Measurements from ENCODE around the gene SMAD2.

SMAD2 gene

GRCh38 chr18:47893939-47894699, 36.3 kb downstream of the SMAD2 start:
- no peak overlapping the region for H3K27ac ChIP-seq (ENCODE audit: low read depth, low read length)
- peaks cover 49% of the 10 kb centered on the region for H3K36me3 ChIP-seq (ENCODE audit: insufficient read depth, low read length)
- no peak overlapping the region for H3K4me3 ChIP-seq (ENCODE audit: low read length)
- 90% methylated on average over 9 of the region's 9 CpGs for WGBS
- peaks cover 45% of the 10 kb centered on the region for H3K4me1 ChIP-seq (ENCODE audit: insufficient read depth, low read length)
- no peaks in the 10 kb centered on the region for H3K9me3 ChIP-seq (ENCODE audit: insufficient read depth, low read depth, low read length)
- no peaks in the 10 kb centered on the region for H3K27me3 ChIP-seq (ENCODE audit: insufficient read depth, low read length)
- H3K9ac ChIP-seq (ENCODE audit: low read depth, low read length), result no peak overlapping the region

- no peaks in the 10 kb centered on the region for H3K27me3 ChIP-seq (ENCODE audit: insufficient read depth, low read length)
- H3K27ac ChIP-seq (ENCODE audit: low read depth, low read length), result no peak overlapping the region
- H3K4me3 ChIP-seq (ENCODE audit: low read length), result no peak overlapping the region
- H3K9me3 ChIP-seq (ENCODE audit: insufficient read depth, low read depth, low read length), result no peaks in the 10 kb centered on the region
- H3K4me1 ChIP-seq (ENCODE audit: insufficient read depth, low read length), result peaks cover 34% of the 10 kb centered on the region
- peaks cover 60% of the 10 kb centered on the region for H3K36me3 ChIP-seq (ENCODE audit: insufficient read depth, low read length)
- WGBS, result 100% methylated on average over 1 of the region's 5 CpGs
- no peak overlapping the region for H3K9ac ChIP-seq (ENCODE audit: low read depth, low read length)
These were observed 37.4 kb downstream of the SMAD2 start for GRCh38 chr18:47893047-47893446.

DNA sequence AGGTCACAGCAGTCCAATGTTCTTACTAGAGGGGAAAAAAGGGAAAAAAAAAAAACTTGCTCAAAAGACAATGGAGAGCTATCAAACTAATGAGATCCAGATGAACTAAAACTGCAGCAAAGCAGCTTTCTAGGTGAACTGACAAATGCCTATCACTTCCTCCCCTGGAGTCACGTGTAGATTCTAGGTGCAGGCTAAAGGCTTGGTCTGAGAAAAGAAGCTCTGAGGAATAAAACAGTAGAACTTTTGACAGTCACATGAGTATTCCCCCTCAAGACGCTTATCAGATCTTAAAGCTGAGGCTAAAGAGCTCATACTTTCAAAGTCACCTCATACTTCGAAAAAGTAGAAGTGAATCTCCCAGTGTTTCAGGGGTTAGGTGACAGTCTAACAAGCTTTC, 42.3 kb downstream of the SMAD2 start:
- H3K4me1 ChIP-seq (ENCODE audit: insufficient read depth, low read length), result no peaks in the 10 kb centered on the region
- no peaks in the 10 kb centered on the region for H3K27me3 ChIP-seq (ENCODE audit: insufficient read depth, low read length)
- H3K9ac ChIP-seq (ENCODE audit: low read depth, low read length), result no peak overlapping the region
- no peaks in the 10 kb centered on the region for H3K9me3 ChIP-seq (ENCODE audit: insufficient read depth, low read depth, low read length)
- no peak overlapping the region for H3K27ac ChIP-seq (ENCODE audit: low read depth, low read length)
- H3K36me3 ChIP-seq (ENCODE audit: insufficient read depth, low read length), result peaks cover 63% of the 10 kb centered on the region
- WGBS, result 99% methylated on average over 3 of the region's 3 CpGs
- no peak overlapping the region for H3K4me3 ChIP-seq (ENCODE audit: low read length)

GRCh38 chr18:47887227-47887626, 43.2 kb downstream of the SMAD2 start:
- Histone ChIP-seq H3K27me3 (ENCODE audit: insufficient read depth, low read length) (no peaks in the 10 kb centered on the region), H3K9ac (ENCODE audit: low read depth, low read length) (no peak overlapping the region), H3K4me1 (ENCODE audit: insufficient read depth, low read length) (no peaks in the 10 kb centered on the region), H3K9me3 (ENCODE audit: insufficient read depth, low read depth, low read length) (no peaks in the 10 kb centered on the region), H3K36me3 (ENCODE audit: insufficient read depth, low read length) (peaks cover 72% of the 10 kb centered on the region), H3K27ac (ENCODE audit: low read depth, low read length) (no peak overlapping the region), H3K4me3 (ENCODE audit: low read length) (no peak overlapping the region)
- 92% methylated on average over 4 of the region's 4 CpGs for WGBS

GRCh38 chr18:47883771-47884413, 46.6 kb downstream of the SMAD2 start:
- 90% methylated on average over 3 of the region's 3 CpGs for WGBS
- H3K9me3 ChIP-seq (ENCODE audit: insufficient read depth, low read depth, low read length), result no peaks in the 10 kb centered on the region
- H3K4me3 ChIP-seq (ENCODE audit: low read length), result no peak overlapping the region
- no peak overlapping the region for H3K27ac ChIP-seq (ENCODE audit: low read depth, low read length)
- H3K9ac ChIP-seq (ENCODE audit: low read depth, low read length), result no peak overlapping the region
- H3K27me3 ChIP-seq (ENCODE audit: insufficient read depth, low read length), result no peaks in the 10 kb centered on the region
- peaks cover 77% of the 10 kb centered on the region for H3K36me3 ChIP-seq (ENCODE audit: insufficient read depth, low read length)
- no peaks in the 10 kb centered on the region for H3K4me1 ChIP-seq (ENCODE audit: insufficient read depth, low read length)

DNA sequence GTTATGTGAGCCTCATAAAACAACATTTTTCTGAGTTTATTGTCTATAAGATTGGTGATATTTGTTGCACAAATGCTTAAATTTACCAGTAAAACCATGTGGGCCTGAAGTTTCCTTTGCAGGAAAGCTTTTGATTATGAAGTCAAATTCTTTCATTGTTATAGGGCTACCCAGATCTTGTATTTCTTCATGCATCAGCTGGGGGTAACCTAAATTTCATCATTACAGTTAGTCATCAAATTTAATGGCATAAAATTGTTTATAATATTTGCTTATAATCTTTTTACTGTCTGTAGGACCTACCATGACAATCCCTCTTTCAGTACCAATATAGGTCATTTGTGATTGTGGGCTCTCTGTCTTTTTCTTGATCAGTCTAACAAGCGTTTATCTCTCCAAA, 47.8 kb downstream of the SMAD2 start:
- H3K4me1 ChIP-seq (ENCODE audit: insufficient read depth, low read length), result no peaks in the 10 kb centered on the region
- WGBS, result 92% methylated on average over 1 of the region's 1 CpG
- no peak overlapping the region for H3K27ac ChIP-seq (ENCODE audit: low read depth, low read length)
- no peaks in the 10 kb centered on the region for H3K27me3 ChIP-seq (ENCODE audit: insufficient read depth, low read length)
- peaks cover 67% of the 10 kb centered on the region for H3K36me3 ChIP-seq (ENCODE audit: insufficient read depth, low read length)
- no peak overlapping the region for H3K9ac ChIP-seq (ENCODE audit: low read depth, low read length)
- no peaks in the 10 kb centered on the region for H3K9me3 ChIP-seq (ENCODE audit: insufficient read depth, low read depth, low read length)
- H3K4me3 ChIP-seq (ENCODE audit: low read length), result no peak overlapping the region

DNA sequence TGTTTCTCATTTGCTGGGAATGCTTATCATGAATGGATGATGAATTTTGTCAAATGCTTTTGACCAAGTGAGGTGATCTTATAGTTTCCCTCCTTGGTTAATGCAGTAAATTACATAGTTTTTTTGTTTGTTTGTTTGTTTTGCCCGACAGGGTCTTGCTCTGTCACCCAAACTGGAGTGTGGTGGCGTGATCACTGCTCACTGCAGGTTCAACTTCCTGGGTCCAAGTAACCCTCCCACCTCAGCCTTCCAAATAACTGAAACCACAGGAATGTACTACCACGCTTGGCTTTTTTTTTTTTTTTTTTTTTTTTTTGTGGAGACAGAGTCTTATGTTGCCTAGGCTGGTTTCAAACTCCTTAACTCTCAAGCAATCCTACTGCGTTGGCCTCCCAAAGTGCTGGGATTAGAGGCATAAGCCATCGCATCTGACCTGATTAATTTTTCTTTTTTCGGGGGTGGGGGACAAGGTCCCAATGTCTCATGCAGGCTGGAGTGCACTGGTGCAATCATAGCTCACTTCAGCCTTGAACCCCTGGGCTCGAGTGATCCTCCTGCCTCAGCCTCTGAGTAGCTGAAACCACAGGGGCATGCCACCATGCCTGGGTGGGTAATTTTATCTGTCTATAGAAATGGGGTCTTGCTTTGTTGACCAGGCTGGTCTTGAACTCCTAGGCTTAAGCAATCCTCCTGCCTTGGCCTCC, 48.6 kb downstream of the SMAD2 start:
- Histone ChIP-seq H3K4me1 (ENCODE audit: insufficient read depth, low read length) (no peaks in the 10 kb centered on the region; the same call in 1 of the 2 replicates), H3K9ac (ENCODE audit: low read depth, low read length) (no peak overlapping the region), H3K36me3 (ENCODE audit: insufficient read depth, low read length) (peaks cover 61% of the 10 kb centered on the region), H3K27me3 (ENCODE audit: insufficient read depth, low read length) (no peaks in the 10 kb centered on the region), H3K9me3 (ENCODE audit: insufficient read depth, low read depth, low read length) (no peaks in the 10 kb centered on the region), H3K27ac (ENCODE audit: low read depth, low read length) (peak overlapping the region; percentile 36; the same call in 1 of the 2 replicates), H3K4me3 (ENCODE audit: low read length) (no peak overlapping the region)
- WGBS, result 95% methylated on average over 6 of the region's 7 CpGs

- 69% methylated on average over 2 of the region's 3 CpGs for WGBS
- Histone ChIP-seq H3K4me1 (ENCODE audit: insufficient read depth, low read length) (no peaks in the 10 kb centered on the region; the same call in 1 of the 2 replicates), H3K27me3 (ENCODE audit: insufficient read depth, low read length) (no peaks in the 10 kb centered on the region), H3K27ac (ENCODE audit: low read depth, low read length) (no peak overlapping the region), H3K4me3 (ENCODE audit: low read length) (no peak overlapping the region), H3K36me3 (ENCODE audit: insufficient read depth, low read length) (peaks cover 60% of the 10 kb centered on the region), H3K9me3 (ENCODE audit: insufficient read depth, low read depth, low read length) (no peaks in the 10 kb centered on the region), H3K9ac (ENCODE audit: low read depth, low read length) (no peak overlapping the region)
These were observed 49.4 kb downstream of the SMAD2 start for GRCh38 chr18:47881042-47881441.

DNA sequence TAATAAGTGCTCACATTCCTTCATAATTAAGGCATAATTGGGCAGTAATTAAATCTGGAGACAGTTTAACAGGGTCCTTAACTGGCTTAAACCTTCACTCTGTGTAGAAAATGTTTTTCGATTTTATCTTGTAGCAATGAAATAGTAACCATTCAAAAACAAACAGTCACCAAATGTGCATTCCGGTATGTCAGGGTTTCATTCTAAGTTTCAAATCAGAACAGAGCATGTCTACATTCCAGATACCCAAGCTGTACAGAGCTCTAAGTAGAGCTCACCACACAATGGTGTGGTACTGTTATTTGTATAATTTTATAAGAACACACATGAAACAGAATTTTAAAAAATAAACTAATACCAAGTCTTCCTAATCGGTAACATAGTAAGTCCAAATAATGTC, 52.6 kb downstream of the SMAD2 start:
- Histone ChIP-seq H3K27ac (ENCODE audit: low read depth, low read length) (no peak overlapping the region), H3K4me3 (ENCODE audit: low read length) (no peak overlapping the region), H3K27me3 (ENCODE audit: insufficient read depth, low read length) (no peaks in the 10 kb centered on the region), H3K36me3 (ENCODE audit: insufficient read depth, low read length) (peaks cover 54% of the 10 kb centered on the region), H3K9me3 (ENCODE audit: insufficient read depth, low read depth, low read length) (no peaks in the 10 kb centered on the region), H3K4me1 (ENCODE audit: insufficient read depth, low read length) (peaks cover 8% of the 10 kb centered on the region), H3K9ac (ENCODE audit: low read depth, low read length) (no peak overlapping the region)
- 90% methylated on average over 2 of the region's 3 CpGs for WGBS

DNA sequence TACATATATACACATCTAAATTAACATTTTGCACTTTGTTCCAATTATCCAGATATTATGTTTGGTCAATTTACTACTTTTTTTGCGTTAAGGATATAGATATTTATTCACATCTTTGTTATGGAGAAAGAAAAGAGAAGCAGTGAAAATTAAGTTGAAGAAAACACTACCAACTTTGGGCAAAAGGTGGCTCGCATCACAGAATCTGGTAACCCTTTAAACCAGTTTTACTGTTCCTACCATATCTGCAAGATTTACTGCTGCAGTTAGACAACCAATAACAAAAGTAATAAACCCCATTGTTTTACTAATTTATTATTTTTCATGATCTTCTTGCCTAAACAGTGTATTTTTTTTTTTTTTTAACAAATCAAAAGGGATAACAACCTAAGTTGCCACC, 53.6 kb downstream of the SMAD2 start:
- Histone ChIP-seq H3K27me3 (ENCODE audit: insufficient read depth, low read length) (no peaks in the 10 kb centered on the region), H3K36me3 (ENCODE audit: insufficient read depth, low read length) (peaks cover 47% of the 10 kb centered on the region), H3K9ac (ENCODE audit: low read depth, low read length) (no peak overlapping the region), H3K4me1 (ENCODE audit: insufficient read depth, low read length) (peaks cover 8% of the 10 kb centered on the region), H3K4me3 (ENCODE audit: low read length) (no peak overlapping the region), H3K27ac (ENCODE audit: low read depth, low read length) (no peak overlapping the region), H3K9me3 (ENCODE audit: insufficient read depth, low read depth, low read length) (no peaks in the 10 kb centered on the region)
- 100% methylated on average over 1 of the region's 2 CpGs for WGBS

DNA sequence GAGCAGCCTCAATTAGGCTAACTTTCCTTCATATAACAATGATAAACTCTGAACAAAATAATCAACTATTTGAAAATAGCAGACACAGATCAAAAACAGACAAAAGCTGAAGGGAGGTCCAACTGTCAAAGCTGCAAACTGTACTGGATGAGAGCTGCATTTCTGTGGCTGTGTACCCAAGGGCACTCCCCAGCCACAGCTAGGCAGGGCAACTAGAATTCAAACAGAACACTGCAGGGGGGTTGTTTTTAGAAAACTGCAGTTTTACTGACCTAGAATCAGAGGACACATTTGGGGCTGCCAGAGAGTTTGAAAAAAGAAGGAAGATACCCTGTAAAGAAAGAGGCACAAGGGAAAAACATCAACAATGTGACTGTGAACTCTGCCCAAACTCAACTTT, 56.8 kb downstream of the SMAD2 start:
- H3K36me3 ChIP-seq (ENCODE audit: insufficient read depth, low read length), result peaks cover 35% of the 10 kb centered on the region
- no peaks in the 10 kb centered on the region for H3K27me3 ChIP-seq (ENCODE audit: insufficient read depth, low read length)
- no peak overlapping the region for H3K27ac ChIP-seq (ENCODE audit: low read depth, low read length)
- H3K4me1 ChIP-seq (ENCODE audit: insufficient read depth, low read length), result peaks cover 8% of the 10 kb centered on the region
- no peak overlapping the region for H3K9ac ChIP-seq (ENCODE audit: low read depth, low read length)
- no peak overlapping the region for H3K4me3 ChIP-seq (ENCODE audit: low read length)
- H3K9me3 ChIP-seq (ENCODE audit: insufficient read depth, low read depth, low read length), result no peaks in the 10 kb centered on the region

Measured in HUES64 (cell line).